OCI-LY3 (cell line): ENCODE data around the gene CACNA1C.

Source experiments
- H2AFZ ChIP-seq: fragments of 200-600, 300-600 bp; shearing (Covaris generic); 2 replicates; pipeline ENCODE4 v1.6.0; 2014; ENCODE audit warnings: antibody characterized with exemption, low read depth, low read length
- H3K27ac ChIP-seq: fragments of 200-600, 300-600 bp; sonication (generic); 2 replicates; pipeline ENCODE4 v1.5.1; 2014; ENCODE audit warnings: mild to moderate bottlenecking, low read length, moderate library complexity, mixed read lengths
- H3K27me3 ChIP-seq: fragments of 200-600, 300-600 bp; sonication (generic); 2 replicates; pipeline ENCODE4 v1.6.1; 2014; ENCODE audit warnings: low read depth, low read length, mixed read lengths
- H3K36me3 ChIP-seq: fragments of 200-600, 300-600 bp; sonication (generic); replicated peaks from 2 replicates; pipeline ENCODE3; 2014; ENCODE audit warnings: low read depth, low read length, mixed read lengths
- H3K4me1 ChIP-seq: fragments of 300-600, 200-600 bp; sonication (generic); 2 replicates; pipeline ENCODE4 v1.6.1; 2014; ENCODE audit warnings: low read length, mixed read lengths
- H3K4me2 ChIP-seq: fragments of 200-600, 300-600 bp; sonication (generic); 2 replicates; pipeline ENCODE4 v1.6.1; 2014; ENCODE audit warnings: low read length, mixed read lengths
- H3K4me3 ChIP-seq: fragments of 300-600, 200-600 bp; sonication (generic); 2 replicates; pipeline ENCODE4 v1.5.1; 2014; ENCODE audit warnings: antibody characterized with exemption, mild to moderate bottlenecking, low read length, moderate library complexity
- H3K79me2 ChIP-seq: fragments of 300-600, 200-600 bp; shearing (Covaris generic); 2 replicates; pipeline ENCODE4 v1.6.1; 2014; ENCODE audit warnings: mild to moderate bottlenecking, low read length, mixed read lengths
- H3K9ac ChIP-seq: fragments of 300-600, 200-600 bp; shearing (Covaris generic); 2 replicates; pipeline ENCODE4 v1.6.0; 2014; ENCODE audit warnings: mild to moderate bottlenecking, low read length, moderate library complexity
- H3K9me3 ChIP-seq: fragments of 200-600, 300-600 bp; shearing (Covaris generic); 2 replicates; pipeline ENCODE4 v1.6.1; 2014; ENCODE audit warnings: low read length, mixed read lengths; ENCODE audit not compliant: insufficient read depth
- H4K20me1 ChIP-seq: fragments of 200-600, 300-600 bp; sonication (generic); 2 replicates; pipeline ENCODE4 v1.6.1; 2016; ENCODE audit warnings: low read length, mixed read lengths; ENCODE audit not compliant: insufficient read depth
- CTCF ChIP-seq: fragments of 200-600, 300-600 bp; sonication (generic); IDR thresholded peaks from 2 replicates; pipeline ENCODE4 v1.5.1; 2014; ENCODE audit warnings: antibody characterized with exemption, low read length, low read depth
- EZH2phosphoT487 ChIP-seq: fragments of 200-600 bp; shearing (Covaris generic); IDR thresholded peaks from 2 replicates; pipeline ENCODE4 v1.6.1; 2018; ENCODE audit warnings: antibody characterized with exemption, mixed run types, low read depth

The CACNA1C gene

GRCh38 chr12:2643576-2644135 is 590.9 kb downstream of the CACNA1C start:
- Histone ChIP-seq H3K36me3 (no peaks in the 10 kb centered on the region), H3K79me2 (no peaks in the 10 kb centered on the region), H3K4me3 (no peak overlapping the region), H3K27ac (no peak overlapping the region), H3K4me1 (no peaks in the 10 kb centered on the region), H3K27me3 (peaks cover 45% of the 10 kb centered on the region), H2AFZ (no peak overlapping the region), H3K4me2 (no peak overlapping the region), H3K9ac (no peak overlapping the region), H3K9me3 (no peaks in the 10 kb centered on the region), H4K20me1 (no peaks in the 10 kb centered on the region)
- TF ChIP-seq CTCF (no peak), EZH2phosphoT487 (no peak)

GRCh38 chr12:2644683-2645405 is 592.1 kb downstream of the CACNA1C start:
- Histone ChIP-seq H3K79me2 (no peaks in the 10 kb centered on the region), H3K27me3 (peaks cover 56% of the 10 kb centered on the region), H3K9ac (no peak overlapping the region), H3K4me1 (no peaks in the 10 kb centered on the region), H3K36me3 (no peaks in the 10 kb centered on the region), H3K27ac (no peak overlapping the region), H3K4me3 (no peak overlapping the region), H3K9me3 (no peaks in the 10 kb centered on the region), H4K20me1 (no peaks in the 10 kb centered on the region), H3K4me2 (no peak overlapping the region), H2AFZ (no peak overlapping the region)
- TF ChIP-seq EZH2phosphoT487: no peak
- no peak for TF ChIP-seq CTCF

- H4K20me1 ChIP-seq: no peaks in the 10 kb centered on the region
- no peak overlapping the region for H3K4me2 ChIP-seq
- no peaks in the 10 kb centered on the region for H3K4me1 ChIP-seq
- H3K27ac ChIP-seq: no peak overlapping the region
- no peaks in the 10 kb centered on the region for H3K9me3 ChIP-seq
- H3K27me3 ChIP-seq: peaks cover 57% of the 10 kb centered on the region
- H3K9ac ChIP-seq: no peak overlapping the region
- H2AFZ ChIP-seq: no peak overlapping the region
- no peaks in the 10 kb centered on the region for H3K79me2 ChIP-seq
- TF ChIP-seq CTCF (no peak), EZH2phosphoT487 (no peak)
- H3K4me3 ChIP-seq: no peak overlapping the region
- H3K36me3 ChIP-seq: no peaks in the 10 kb centered on the region
These were observed 592.7 kb downstream of the CACNA1C start for GRCh38 chr12:2645460-2645859.

GRCh38 chr12:2646341-2646740 is 593.6 kb downstream of the CACNA1C start:
- no peak overlapping the region for H3K4me3 ChIP-seq
- H3K27me3 ChIP-seq: peaks cover 53% of the 10 kb centered on the region
- H3K9ac ChIP-seq: no peak overlapping the region
- no peak overlapping the region for H3K27ac ChIP-seq
- H3K79me2 ChIP-seq: no peaks in the 10 kb centered on the region
- H2AFZ ChIP-seq: no peak overlapping the region
- TF ChIP-seq EZH2phosphoT487: no peak
- TF ChIP-seq CTCF: no peak
- H3K36me3 ChIP-seq: no peaks in the 10 kb centered on the region
- no peaks in the 10 kb centered on the region for H4K20me1 ChIP-seq
- H3K4me1 ChIP-seq: no peaks in the 10 kb centered on the region
- H3K9me3 ChIP-seq: no peaks in the 10 kb centered on the region
- no peak overlapping the region for H3K4me2 ChIP-seq
